ENCODE measurements around the gene RDH16. TPM values are rescaled to one million over a fixed set of nuclear protein-coding genes. Genes with fewer than 3 reads are reported as not detected.

The RDH16 gene
- total RNA-seq, 1 donor from 2014 or later, result 1.2 TPM

- Mint-ChIP-seq H3K27ac (no peak overlapping the region), H3K4me1 (no peaks in the 10 kb centered on the region), H3K27me3 (ENCODE audit: insufficient read depth, low read depth) (peaks cover 2% of the 10 kb centered on the region), H3K4me3 (no peak overlapping the region), H3K36me3 (no peaks in the 10 kb centered on the region), H3K9me3 (peaks cover 6% of the 10 kb centered on the region)
- Histone ChIP-seq H3K9me3 (ENCODE audit: low read depth) (peaks cover 3% of the 10 kb centered on the region), H3F3A (ENCODE audit: low read depth) (no peaks in the 10 kb centered on the region), H3K27ac (no peak overlapping the region), H3K4me2 (no peak overlapping the region), H3K9ac (no peak overlapping the region), H3K27me3 (no peaks in the 10 kb centered on the region), H2AFZ (replicated peaks) (no peak overlapping the region), H3K36me3 (no peaks in the 10 kb centered on the region), H3K4me3 (no peak overlapping the region), H4K20me1 (ENCODE audit: low read depth) (no peaks in the 10 kb centered on the region), H3K79me2 (ENCODE audit: low read depth) (no peaks in the 10 kb centered on the region), H3K4me1 (no peaks in the 10 kb centered on the region)
- DNase-seq (ENCODE audit: low spot score), result no peak
- no peak for TF ChIP-seq EZH2 (IDR thresholded peaks at IDR 0.05)
- TF ChIP-seq CTCF (IDR thresholded peaks at IDR 0.05), result no peak
- TF ChIP-seq EZH2phosphoT487 (IDR thresholded peaks at IDR 0.05), result no peak
Observed at GRCh38 chr12:56948881-56949280, 8.5 kb downstream of the RDH16 start.

- TF ChIP-seq EZH2phosphoT487 (IDR thresholded peaks at IDR 0.05), result no peak
- TF ChIP-seq EZH2 (IDR thresholded peaks at IDR 0.05), result no peak
- no peak for TF ChIP-seq CTCF (IDR thresholded peaks at IDR 0.05)
- Histone ChIP-seq H4K20me1 (ENCODE audit: low read depth) (no peaks in the 10 kb centered on the region), H3K4me1 (no peaks in the 10 kb centered on the region), H2AFZ (replicated peaks) (no peak overlapping the region), H3K27me3 (no peaks in the 10 kb centered on the region), H3K79me2 (ENCODE audit: low read depth) (no peaks in the 10 kb centered on the region), H3K4me2 (no peak overlapping the region), H3K4me3 (no peak overlapping the region), H3F3A (ENCODE audit: low read depth) (no peaks in the 10 kb centered on the region), H3K36me3 (no peaks in the 10 kb centered on the region), H3K9ac (no peak overlapping the region), H3K9me3 (ENCODE audit: low read depth) (peaks cover 4% of the 10 kb centered on the region), H3K27ac (no peak overlapping the region)
- Mint-ChIP-seq H3K4me3 (no peak overlapping the region), H3K4me1 (no peaks in the 10 kb centered on the region), H3K27ac (no peak overlapping the region), H3K9me3 (peaks cover 6% of the 10 kb centered on the region), H3K27me3 (ENCODE audit: insufficient read depth, low read depth) (peaks cover 2% of the 10 kb centered on the region), H3K36me3 (no peaks in the 10 kb centered on the region)
- no peak for DNase-seq (ENCODE audit: low spot score)
Observed at GRCh38 chr12:56948457-56948777, 9.0 kb downstream of the RDH16 start.

- Histone ChIP-seq H3F3A (ENCODE audit: low read depth) (no peaks in the 10 kb centered on the region), H3K9ac (no peak overlapping the region), H3K4me2 (no peak overlapping the region), H3K36me3 (no peaks in the 10 kb centered on the region), H3K4me1 (no peaks in the 10 kb centered on the region), H3K27ac (no peak overlapping the region), H3K9me3 (ENCODE audit: low read depth) (peaks cover 4% of the 10 kb centered on the region), H3K79me2 (ENCODE audit: low read depth) (no peaks in the 10 kb centered on the region), H3K4me3 (no peak overlapping the region), H3K27me3 (no peaks in the 10 kb centered on the region), H4K20me1 (ENCODE audit: low read depth) (no peaks in the 10 kb centered on the region), H2AFZ (replicated peaks) (no peak overlapping the region)
- Mint-ChIP-seq H3K4me1 (no peaks in the 10 kb centered on the region), H3K4me3 (no peak overlapping the region), H3K27ac (no peak overlapping the region), H3K27me3 (ENCODE audit: insufficient read depth, low read depth) (no peaks in the 10 kb centered on the region), H3K9me3 (peaks cover 7% of the 10 kb centered on the region), H3K36me3 (no peaks in the 10 kb centered on the region)
- no peak for TF ChIP-seq EZH2 (IDR thresholded peaks at IDR 0.05)
- TF ChIP-seq EZH2phosphoT487 (IDR thresholded peaks at IDR 0.05), result no peak
- no peak for TF ChIP-seq CTCF (IDR thresholded peaks at IDR 0.05)
- no peak for DNase-seq (ENCODE audit: low spot score)
Observed at GRCh38 chr12:56947633-56948456, 9.6 kb downstream of the RDH16 start.
